G401 (cell line): ENCODE data around the gene SLC32A1. TPM values are rescaled to one million over a fixed set of nuclear protein-coding genes. Genes with fewer than 3 reads are reported as not detected.

Experiments
- DNase-seq: peaks from one replicate; pipeline ENCODE4 v3.0.0-alpha.2; 2015; ENCODE audit warnings: low spot score
- in situ Hi-C: cut with HindIII; loops from 2 replicates; pipeline ENCODE4 v1.10.0; 2016; ENCODE audit warnings: low sequenced_read_pairs, mixed read lengths
- total RNA-seq: library from RNA; depleted of rRNA; stranded (reverse); fragments of >200 nt; shearing (Covaris generic); gene quantifications from 2 replicates; pipeline ENCODE4 v1.2.3, GENCODE V29; 2014; rRNA removed

Gene SLC32A1
- total RNA-seq, 1 experiment from 2014 or later = not detected

DNA sequence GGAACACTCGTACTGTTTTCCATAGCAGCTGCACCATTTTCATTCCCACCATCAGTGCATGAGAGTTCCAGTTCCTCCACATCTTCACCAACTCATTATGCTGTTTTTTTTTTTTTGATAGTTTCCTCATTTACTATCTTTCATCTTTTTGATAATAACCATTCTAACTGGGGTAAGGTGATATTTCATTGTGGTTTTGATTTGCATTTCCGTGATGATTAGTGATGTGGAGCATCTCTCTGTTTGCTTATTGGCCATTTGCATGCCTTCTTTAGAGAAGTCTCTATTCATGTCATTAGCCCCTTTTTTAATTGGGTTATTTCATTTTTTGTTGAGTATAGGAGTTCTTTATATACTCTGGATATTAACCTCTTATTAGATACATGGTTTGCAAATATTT is 49.9 kb downstream of the SLC32A1 start:
- in situ Hi-C loops = no loop called here

GRCh38 chr20:38776363-38776762 is 52.1 kb downstream of the SLC32A1 start:
- in situ Hi-C loops = no loop called here
- DNase-seq = no peak

More for the DNA sequence above, 49.9 kb downstream of the SLC32A1 start:
- DNase-seq = no peak

Other genes starting within 250 kb of the SLC32A1 start
- not detected in 2 replicates for gene ADIG, start 143.3 kb upstream of the SLC32A1 start, total RNA-seq
- not detected in 2 replicates for gene ARHGAP40, start 122.7 kb upstream of the SLC32A1 start, total RNA-seq
- gene ACTR5, start 24.0 kb downstream of the SLC32A1 start, total RNA-seq = 10.9 and 28.1 TPM in 2 replicates
- 0.06 TPM in 1 of 2 replicates, not detected in the other for gene PPP1R16B, start 81.2 kb downstream of the SLC32A1 start, total RNA-seq
- 38.4 and 43.1 TPM in 2 replicates for gene FAM83D, start 201.9 kb downstream of the SLC32A1 start, total RNA-seq
- gene DHX35, start 237.9 kb downstream of the SLC32A1 start, total RNA-seq = 14.5 and 19.8 TPM in 2 replicates